Osteoblast (primary cell): ENCODE results near the gene PKP2. TPM values are rescaled to one million over a fixed set of nuclear protein-coding genes. Genes with fewer than 3 reads are reported as not detected.

Experiments
- DNase-seq: peaks from one replicate; pipeline ENCODE4 v3.0.0; 2011; ENCODE audit warnings: low spot score, mixed read lengths; ENCODE audit not compliant: insufficient read length; ENCODE audit errors: missing footprints
- H2AFZ ChIP-seq: 2 replicates; pipeline ENCODE4 v1.6.0; 2011; ENCODE audit warnings: mild to moderate bottlenecking, low read length
- H3K27ac ChIP-seq: 2 replicates; pipeline ENCODE4 v1.5.1; 2011; ENCODE audit warnings: mild to moderate bottlenecking, low read depth, low read length, moderate library complexity
- H3K27me3 ChIP-seq: 2 replicates; pipeline ENCODE4 v1.6.0; 2012; ENCODE audit warnings: mild to moderate bottlenecking, control low read depth, inconsistent platforms, low read length, moderate library complexity; ENCODE audit not compliant: insufficient read depth
- H3K36me3 ChIP-seq: 2 replicates; pipeline ENCODE4 v1.5.1; 2011; ENCODE audit warnings: mild to moderate bottlenecking, low read length, control low read depth, moderate library complexity; ENCODE audit not compliant: insufficient read depth
- H3K4me1 ChIP-seq: 2 replicates; pipeline ENCODE4 v1.5.1; 2011; ENCODE audit warnings: mild to moderate bottlenecking, low read length, control low read depth, moderate library complexity; ENCODE audit not compliant: insufficient read depth
- H3K4me2 ChIP-seq: 2 replicates; pipeline ENCODE4 v1.6.0; 2011; ENCODE audit warnings: mild to moderate bottlenecking, low read length; ENCODE audit not compliant: insufficient read depth
- H3K4me3 ChIP-seq: fragments of 200-600 bp; sonication (generic); 3 replicates; pipeline ENCODE4 v1.5.1; 2012; ENCODE audit warnings: mild to moderate bottlenecking, low read length, inconsistent platforms; ENCODE audit not compliant: insufficient read depth
- H3K79me2 ChIP-seq: 2 replicates; pipeline ENCODE4 v1.6.0; 2012; ENCODE audit warnings: mild to moderate bottlenecking, low read length, control low read depth, inconsistent platforms; ENCODE audit not compliant: insufficient read depth
- H3K9me3 ChIP-seq: 2 replicates; pipeline ENCODE4 v1.5.1; 2011; ENCODE audit warnings: low read depth, low read length, control low read depth
- H4K20me1 ChIP-seq: 2 replicates; pipeline ENCODE4 v1.6.0; 2012; ENCODE audit warnings: mild to moderate bottlenecking, low read length, control low read depth; ENCODE audit not compliant: insufficient read depth
- total RNA-seq: library from RNA; depleted of rRNA; stranded (reverse); fragments of >200 nt; gene quantifications from 2 replicates; pipeline ENCODE4 v1.2.3, GENCODE V29; 2012
- TF ChIP-seq, protein P1 (sequence below): IDR thresholded peaks from 2 replicates; pipeline ENCODE4 v1.5.1; 2011; ENCODE audit warnings: mild to moderate bottlenecking, low read depth, low read length, moderate library complexity; ENCODE audit errors: extremely low read depth

The PKP2 gene
- total RNA-seq, 1 donor: under 0.01 TPM

DNA sequence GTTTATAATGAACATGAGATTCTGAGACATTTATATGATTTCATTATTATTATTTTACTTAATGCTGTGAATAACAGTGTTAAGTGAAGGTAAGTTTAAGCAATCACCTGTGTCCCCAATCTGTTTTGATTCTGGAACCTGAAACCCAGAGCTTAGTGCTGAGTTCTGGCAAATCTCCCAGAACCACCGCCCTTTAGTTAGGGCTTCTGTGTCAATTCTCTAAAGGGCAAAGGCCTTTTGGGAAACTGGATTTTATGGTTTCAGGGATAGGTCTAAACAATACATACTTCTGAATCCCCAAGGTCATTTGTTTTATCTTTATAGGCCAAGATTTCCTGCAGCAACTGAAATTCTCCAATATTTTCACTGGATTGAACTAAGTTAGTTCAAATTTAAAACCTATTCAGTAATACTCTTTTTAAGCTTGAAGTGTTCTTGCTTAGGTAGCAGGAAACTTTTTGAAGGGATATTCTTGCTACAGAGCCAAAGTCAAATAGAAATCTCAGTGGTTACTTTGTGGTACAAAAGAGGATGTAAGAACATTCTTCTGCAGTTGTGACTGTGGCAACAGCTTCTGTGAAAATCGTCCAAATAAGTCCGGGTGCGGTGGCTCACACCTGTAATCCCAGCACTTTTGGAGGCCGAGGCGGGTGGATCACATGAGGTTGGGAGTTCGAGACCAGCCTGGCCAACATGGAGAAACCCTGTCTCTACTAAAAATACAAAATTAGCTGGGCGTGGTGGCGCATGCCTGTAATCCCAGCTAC lies 10.0 kb upstream of the PKP2 start:
- Histone ChIP-seq H3K36me3 (no peaks in the 10 kb centered on the region), H4K20me1 (no peaks in the 10 kb centered on the region), H3K79me2 (no peaks in the 10 kb centered on the region), H3K27me3 (no peaks in the 10 kb centered on the region), H2AFZ (no peak overlapping the region), H3K9me3 (no peaks in the 10 kb centered on the region), H3K27ac (no peak overlapping the region), H3K4me3 (no peak overlapping the region), H3K4me2 (no peak overlapping the region), H3K4me1 (no peaks in the 10 kb centered on the region)
- DNase-seq: no peak
- TF ChIP-seq, protein P1, sequence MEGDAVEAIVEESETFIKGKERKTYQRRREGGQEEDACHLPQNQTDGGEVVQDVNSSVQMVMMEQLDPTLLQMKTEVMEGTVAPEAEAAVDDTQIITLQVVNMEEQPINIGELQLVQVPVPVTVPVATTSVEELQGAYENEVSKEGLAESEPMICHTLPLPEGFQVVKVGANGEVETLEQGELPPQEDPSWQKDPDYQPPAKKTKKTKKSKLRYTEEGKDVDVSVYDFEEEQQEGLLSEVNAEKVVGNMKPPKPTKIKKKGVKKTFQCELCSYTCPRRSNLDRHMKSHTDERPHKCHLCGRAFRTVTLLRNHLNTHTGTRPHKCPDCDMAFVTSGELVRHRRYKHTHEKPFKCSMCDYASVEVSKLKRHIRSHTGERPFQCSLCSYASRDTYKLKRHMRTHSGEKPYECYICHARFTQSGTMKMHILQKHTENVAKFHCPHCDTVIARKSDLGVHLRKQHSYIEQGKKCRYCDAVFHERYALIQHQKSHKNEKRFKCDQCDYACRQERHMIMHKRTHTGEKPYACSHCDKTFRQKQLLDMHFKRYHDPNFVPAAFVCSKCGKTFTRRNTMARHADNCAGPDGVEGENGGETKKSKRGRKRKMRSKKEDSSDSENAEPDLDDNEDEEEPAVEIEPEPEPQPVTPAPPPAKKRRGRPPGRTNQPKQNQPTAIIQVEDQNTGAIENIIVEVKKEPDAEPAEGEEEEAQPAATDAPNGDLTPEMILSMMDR: no peak

DNA sequence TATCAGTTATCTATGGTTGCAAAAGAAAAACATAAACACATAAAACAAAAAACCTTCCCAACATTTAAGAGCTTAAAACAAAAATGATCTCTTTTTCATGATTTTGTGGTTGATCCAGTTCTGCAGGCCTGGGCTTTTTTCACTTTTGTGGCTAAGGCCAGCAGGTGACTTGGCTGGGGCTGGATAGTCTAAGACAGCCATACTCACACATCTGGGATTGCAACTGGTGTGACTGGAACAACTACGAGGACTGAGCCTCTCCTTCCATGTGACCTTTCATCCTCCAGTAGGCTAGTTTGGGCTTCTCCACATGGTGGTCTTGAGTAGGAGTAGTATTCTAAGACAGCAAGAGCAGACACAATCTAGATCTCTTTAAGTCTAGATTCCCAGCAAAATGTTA lies 7.2 kb upstream of the PKP2 start:
- Histone ChIP-seq H3K36me3 (no peaks in the 10 kb centered on the region), H3K79me2 (no peaks in the 10 kb centered on the region), H3K4me2 (no peak overlapping the region), H3K4me3 (no peak overlapping the region), H3K27ac (no peak overlapping the region), H4K20me1 (no peaks in the 10 kb centered on the region), H2AFZ (no peak overlapping the region), H3K4me1 (no peaks in the 10 kb centered on the region), H3K27me3 (no peaks in the 10 kb centered on the region), H3K9me3 (no peaks in the 10 kb centered on the region)
- DNase-seq: no peak
- TF ChIP-seq, protein P1: no peak

DNA sequence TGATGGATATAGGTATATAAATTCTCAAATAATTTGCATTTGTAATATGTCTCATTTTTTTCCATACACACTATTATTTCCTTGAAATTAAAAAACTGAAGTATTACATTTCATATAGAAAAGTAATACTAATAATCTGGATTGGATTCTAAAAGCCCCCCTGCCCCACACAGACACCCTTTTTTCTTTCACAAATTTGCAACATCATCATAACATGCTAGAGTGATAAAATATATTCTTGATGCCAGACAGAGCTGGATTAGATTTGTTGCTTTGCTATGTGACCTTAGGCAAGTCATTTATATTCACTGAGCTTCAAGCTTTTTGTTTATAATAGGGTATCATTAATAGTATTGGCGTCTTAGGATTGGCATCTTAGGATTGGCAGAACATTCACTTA lies 6.7 kb upstream of the PKP2 start:
- Histone ChIP-seq H4K20me1 (no peaks in the 10 kb centered on the region), H2AFZ (no peak overlapping the region)

More for the DNA sequence above, 6.7 kb upstream of the PKP2 start:
- Histone ChIP-seq H3K79me2 (no peaks in the 10 kb centered on the region), H3K27ac (no peak overlapping the region), H3K27me3 (no peaks in the 10 kb centered on the region), H3K4me1 (no peaks in the 10 kb centered on the region), H3K9me3 (no peaks in the 10 kb centered on the region), H3K36me3 (no peaks in the 10 kb centered on the region), H3K4me2 (no peak overlapping the region), H3K4me3 (no peak overlapping the region)
- TF ChIP-seq, protein P1: no peak
- no peak for DNase-seq
